Left colon (tissue), 2 donors: ENCODE measurements around the gene SORCS1. TPM values are rescaled to one million over a fixed set of nuclear protein-coding genes. Genes with fewer than 3 reads are reported as not detected.

Experiments used
- ATAC-seq: fragments of 200-7000 bp; cut with Tn5 transposase; one replicate; pipeline ENCODE4 v1.9.1; 2020; ENCODE audit warnings: mild to moderate bottlenecking, moderate library complexity
- DNase-seq, 2 donors: peaks; one replicate each; pipeline ENCODE4 v3.0.0-alpha.2; 2020
- intact Hi-C, 2 donors: fragments of 100-400 bp; cut with DNase I in 1 of 2; cut with micrococcal nuclease in 1 of 2; formaldehyde crosslinking; loops; one replicate each; pipeline versions ENCODE4 v1.11.2 to v1.14.0; 2022; cut with DNase I, micrococcal nuclease
- total RNA-seq, 2 donors: library from RNA; stranded (reverse); fragmentation: NEBNext Ultra II Directional; extraction: Animal tissue kit (Norgen Biotek cat#: 25700); gene quantifications; one replicate each; pipeline ENCODE4 v1.2.1, GENCODE V29; 2021
- donor health status: DM: no; HTN: no; CAD: no.
- donor health status: DM: yes; HTN: yes; CAD: no.

The SORCS1 gene
- total RNA-seq, 2 donors from 2014 or later: 1.1 to 2.7 TPM

DNA sequence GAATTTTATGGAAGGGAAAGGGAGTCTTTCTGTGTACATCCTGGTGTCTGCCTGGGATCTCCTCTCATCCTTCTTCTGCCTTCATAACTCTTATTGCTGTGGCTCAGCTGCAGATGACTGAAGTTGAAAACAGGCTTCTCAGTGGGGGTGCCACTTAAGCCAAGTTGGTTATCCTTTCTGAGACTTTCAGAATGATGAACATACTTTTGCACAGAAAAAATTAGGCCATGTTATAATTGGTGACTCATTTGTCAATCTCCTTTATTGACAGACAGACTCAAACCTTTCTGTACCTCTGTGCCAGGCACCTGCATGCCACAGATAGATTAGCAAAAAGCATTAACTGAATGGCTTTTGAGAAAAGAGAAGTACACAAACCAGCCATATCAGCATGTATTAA lies 430.3 kb downstream of the SORCS1 start:
- intact Hi-C loops: no loop called here
- DNase-seq (no peak), ATAC-seq (no peak)

DNA sequence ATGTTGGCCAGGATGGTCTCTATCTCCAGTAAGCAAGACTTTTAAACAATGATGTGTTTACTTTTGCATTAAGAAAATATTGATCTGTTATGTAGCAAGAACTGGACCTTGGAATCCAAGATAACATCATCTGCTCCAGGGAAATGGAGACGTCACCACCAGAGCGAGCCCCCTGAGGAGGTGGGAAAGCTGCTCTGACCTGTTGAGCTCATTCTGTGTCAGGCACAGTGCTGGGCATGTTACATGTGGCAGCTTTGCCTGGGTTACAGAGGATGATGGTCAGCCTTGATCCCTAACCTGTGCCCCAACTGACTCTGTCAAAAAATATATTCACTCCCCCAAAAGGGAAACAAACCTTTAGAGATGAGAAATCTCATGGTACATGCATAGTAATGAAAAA lies 436.3 kb downstream of the SORCS1 start:
- ATAC-seq (no peak), DNase-seq (no peak)
- intact Hi-C loops: no loop called here

DNA sequence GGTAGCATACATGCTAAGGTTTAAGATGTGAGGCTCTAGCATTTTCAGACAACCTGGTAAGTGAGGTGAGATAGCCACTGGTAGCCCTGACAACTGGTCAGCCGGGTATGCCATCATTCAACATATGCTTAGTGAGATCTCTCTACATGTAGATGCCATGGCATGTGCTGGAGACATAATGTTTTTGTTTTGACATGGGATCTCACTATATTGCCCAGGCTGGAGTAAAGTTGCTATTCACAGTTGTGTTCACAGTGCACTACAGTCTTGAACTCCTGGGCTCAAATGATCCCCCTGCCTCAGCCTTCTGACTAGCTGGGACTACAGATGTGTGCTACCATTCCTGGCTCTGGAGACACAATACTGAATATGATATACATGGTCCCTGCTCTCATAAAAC lies 437.3 kb downstream of the SORCS1 start:
- intact Hi-C loops: no loop called here
- no peak for DNase-seq
- ATAC-seq: no peak

DNA sequence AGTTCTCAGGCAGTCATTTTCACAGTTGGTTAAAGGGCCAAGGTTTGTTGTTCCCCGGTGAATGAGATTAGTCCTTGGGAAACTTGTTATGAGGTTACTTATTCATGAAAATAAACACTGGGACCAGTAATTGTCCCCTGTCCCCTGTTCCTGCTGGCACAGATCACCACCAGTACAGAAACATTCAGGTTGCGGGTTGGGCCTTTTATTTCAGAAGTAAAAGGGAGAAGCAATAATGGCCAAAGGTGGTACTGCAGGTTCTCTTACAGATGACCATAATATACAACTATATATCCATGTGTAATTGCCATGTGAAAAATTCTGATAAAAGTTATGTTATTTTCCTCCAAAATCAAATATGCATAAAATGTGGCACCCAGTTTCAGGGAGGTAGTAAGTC lies 442.0 kb downstream of the SORCS1 start:
- DNase-seq (peak in 1 of 2 donors; percentile 9), ATAC-seq (peak; percentile 94)
- intact Hi-C loops: no loop called here

DNA sequence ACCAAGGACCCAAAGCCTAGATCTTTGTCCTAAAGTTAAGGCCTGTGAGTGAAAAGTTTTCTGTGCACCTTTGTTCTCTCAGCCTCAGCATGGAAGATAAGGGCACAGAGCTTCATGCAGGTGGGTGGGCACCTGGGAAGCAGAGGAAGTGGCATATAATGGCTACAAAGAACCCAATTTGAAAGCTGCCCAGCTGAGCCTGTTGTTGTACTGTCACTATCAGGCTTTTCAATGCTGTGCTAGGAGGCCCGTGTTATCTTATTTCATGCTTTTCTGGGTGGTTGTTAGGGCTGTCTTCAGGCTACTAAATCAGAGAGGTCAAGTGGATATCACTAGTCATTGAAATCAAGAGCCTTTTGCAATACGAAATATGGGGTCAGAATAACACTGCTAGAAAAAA lies 443.8 kb downstream of the SORCS1 start:
- intact Hi-C loops: no loop called here
- DNase-seq (no peak), ATAC-seq (no peak)

DNA sequence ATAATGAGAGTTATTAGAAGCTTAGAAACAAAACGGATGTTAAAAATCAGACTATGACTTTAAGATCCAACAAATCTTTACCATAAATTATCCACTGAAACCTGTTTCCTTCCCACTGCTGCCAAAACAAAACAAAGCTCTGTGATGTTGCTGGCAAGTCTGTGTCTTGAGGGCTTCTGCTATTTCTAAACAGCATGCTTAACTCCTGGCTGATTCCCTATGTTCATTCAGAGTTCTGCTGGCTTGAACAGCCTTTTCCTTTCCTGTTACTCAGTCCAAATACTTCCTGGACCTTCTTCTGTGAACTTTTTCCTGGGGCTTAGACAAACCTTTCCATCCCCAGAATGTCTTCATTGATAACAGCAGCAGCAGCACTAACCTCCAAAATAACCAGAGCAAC lies 448.1 kb downstream of the SORCS1 start:
- no peak for DNase-seq
- intact Hi-C loops: no loop called here
- ATAC-seq: no peak

DNA sequence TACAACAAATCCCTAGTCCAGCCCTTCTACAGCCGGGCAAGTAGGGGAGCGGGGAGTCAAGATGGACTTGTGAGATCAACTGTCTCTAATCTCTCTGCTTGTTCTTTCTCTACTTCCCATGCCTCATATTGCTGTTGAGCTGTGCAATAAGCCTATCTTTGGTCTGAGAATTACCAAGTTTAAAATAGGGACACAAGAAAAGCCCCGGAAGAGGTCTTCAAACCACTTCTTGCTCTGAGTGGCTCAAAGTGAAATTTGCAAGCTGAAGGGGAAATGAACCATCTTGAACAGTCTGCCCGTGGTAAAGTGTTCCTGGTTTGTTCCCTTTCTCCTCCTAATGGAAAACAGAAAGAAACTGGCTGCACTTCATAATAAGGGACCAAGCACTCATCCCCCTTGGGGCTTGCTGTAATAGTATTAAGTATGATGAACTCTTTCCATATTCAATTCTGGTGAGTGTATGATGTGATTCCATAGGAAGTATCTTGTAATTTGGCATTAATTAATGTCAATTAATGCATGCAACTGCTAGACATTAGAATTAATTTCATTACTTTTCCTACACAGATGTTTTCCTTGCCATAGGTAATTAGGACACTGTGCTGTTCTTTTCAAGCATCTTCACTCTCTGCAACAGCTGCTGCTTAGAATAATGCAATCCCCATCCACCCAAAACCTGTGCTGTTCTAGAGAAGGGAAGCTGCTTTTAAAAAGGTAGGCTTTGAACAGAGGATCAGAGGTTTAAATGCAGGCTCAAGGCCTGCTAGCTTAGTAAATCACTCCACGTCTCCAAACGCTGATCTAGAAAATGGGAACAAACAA lies 449.6 kb downstream of the SORCS1 start:
- DNase-seq (no peak), ATAC-seq (no peak)
- intact Hi-C loops: no loop called here

DNA sequence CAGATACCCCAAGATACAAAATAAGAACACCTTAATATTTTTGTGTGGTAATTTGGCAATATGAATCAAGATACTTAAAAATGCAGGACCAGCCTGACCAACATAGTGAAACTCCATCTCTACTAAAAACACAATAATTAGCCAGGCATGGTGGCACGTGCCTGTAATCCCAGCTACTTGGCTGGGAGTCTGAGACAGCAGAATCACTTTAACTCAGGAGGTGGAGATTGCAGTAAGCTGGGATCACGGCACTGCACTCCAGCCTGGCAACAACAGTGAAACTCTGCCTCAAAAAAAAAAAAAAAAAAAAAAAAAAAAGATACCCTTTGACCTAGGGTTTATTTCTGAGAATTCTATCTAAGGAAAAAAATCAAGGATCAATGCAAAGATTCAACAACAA lies 450.7 kb downstream of the SORCS1 start:
- no peak for ATAC-seq
- intact Hi-C loops: no loop called here
- no peak for DNase-seq

DNA sequence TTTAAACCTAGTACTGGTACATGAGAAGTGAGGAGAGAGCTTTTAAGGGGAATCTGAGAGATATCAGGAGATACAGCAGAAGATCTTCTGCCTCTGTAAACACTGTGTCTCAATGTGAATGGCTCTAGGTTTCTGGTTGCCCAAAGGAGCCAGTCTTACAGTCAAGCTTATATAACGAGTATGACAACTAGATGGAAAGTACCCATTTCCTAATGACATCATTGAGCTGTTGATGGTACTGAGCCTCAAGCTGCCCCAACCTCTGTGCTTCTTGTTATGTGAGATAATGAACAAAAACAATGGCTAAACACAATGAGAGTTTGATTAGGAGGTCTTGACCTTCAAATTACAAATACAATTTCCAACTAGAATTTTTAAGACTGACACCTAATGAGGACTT lies 451.5 kb downstream of the SORCS1 start:
- DNase-seq (no peak), ATAC-seq (no peak)
- intact Hi-C loops: no loop called here

DNA sequence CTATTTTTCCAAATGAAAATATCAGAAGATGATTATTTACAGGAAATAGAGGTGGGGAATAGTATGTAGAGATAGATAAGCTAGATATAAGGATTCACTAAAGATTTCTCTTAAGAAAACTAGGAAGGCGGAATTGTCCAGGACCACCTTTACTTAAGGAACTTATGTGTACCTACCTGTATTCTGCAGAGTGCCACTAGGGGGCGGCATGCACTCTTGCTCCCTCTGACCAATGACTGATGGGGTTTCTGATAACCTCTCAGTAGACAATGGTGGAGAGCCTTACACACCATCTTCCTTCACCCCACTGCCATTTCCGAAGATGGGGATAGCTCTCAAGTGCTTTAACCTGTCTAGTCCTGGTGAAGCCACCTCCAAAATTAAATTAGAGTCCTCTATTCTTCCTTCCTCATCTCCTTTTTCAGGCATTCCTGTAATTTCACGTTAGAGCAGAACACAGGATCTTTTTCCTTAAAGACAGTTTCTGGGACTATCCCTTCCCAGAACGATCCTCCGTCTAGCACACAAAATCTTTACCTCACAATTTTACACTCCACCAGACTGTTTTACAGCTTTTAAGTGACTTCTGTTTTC lies 453.1 kb downstream of the SORCS1 start:
- intact Hi-C loops: no loop called here
- DNase-seq: peak; percentile 29 to 72
- ATAC-seq: peak; percentile 57

DNA sequence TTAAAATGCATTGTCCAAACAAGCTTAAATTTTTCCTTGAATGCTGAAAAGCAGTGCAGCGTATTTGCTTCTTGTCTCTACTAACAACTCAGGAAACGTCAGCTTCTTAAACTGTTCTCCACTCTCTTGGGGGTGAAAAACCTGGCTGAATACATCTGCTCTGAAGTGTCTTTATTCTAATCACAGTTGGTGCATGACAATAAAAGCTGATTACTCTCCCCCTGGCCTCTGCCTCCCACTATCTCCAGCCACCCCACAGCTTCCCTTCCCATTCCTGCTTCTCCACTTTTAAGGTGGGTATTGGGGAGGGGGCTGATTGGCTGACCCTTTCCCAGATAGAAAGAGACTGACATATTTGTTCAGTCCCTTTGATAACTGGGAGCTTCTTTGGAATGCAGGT lies 456.0 kb downstream of the SORCS1 start:
- intact Hi-C loops: no loop called here
- DNase-seq (no peak), ATAC-seq (no peak)

DNA sequence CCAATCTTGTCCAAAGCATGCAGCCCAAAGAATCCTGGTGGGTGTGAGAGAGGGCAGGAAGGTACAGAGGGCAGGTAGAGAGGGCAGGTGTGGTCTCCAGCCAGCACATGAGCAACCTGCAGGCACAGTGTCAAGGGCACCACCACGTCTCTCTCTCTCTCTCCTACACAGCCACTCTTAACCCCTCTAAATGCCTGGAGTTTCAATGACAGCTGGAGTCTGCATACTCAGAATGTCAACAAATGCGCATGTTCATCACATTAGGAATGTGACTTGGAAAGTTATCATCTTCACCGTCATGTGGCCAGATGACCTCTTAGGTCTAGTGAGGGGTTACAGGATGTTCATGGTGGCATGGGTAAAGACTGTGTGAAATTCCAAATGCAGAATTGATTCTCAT lies 456.8 kb downstream of the SORCS1 start:
- intact Hi-C loops: no loop called here

DNA sequence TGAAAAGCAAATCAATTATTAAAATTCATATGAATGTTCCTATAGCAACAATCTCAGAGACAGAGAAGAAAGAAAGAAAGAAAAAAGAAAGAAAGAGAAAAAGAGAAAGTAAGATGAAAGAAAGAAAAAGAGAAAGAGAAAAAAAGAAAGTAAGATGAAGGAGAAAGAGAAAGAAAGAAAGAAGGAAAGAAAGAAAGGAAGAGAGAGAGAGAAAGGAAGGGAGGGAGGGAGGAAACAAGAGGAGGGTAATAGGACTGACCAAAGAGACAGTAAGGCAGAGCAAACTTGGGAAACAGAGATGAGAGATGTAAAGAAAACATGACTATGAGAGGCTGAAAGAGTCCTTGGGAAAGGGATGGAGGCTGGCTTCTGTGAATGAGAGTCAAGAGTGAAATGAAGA lies 458.4 kb downstream of the SORCS1 start:
- ATAC-seq (no peak), DNase-seq (no peak)
- intact Hi-C loops: no loop called here

More for the DNA sequence above, 456.8 kb downstream of the SORCS1 start:
- ATAC-seq (no peak), DNase-seq (no peak)

DNA sequence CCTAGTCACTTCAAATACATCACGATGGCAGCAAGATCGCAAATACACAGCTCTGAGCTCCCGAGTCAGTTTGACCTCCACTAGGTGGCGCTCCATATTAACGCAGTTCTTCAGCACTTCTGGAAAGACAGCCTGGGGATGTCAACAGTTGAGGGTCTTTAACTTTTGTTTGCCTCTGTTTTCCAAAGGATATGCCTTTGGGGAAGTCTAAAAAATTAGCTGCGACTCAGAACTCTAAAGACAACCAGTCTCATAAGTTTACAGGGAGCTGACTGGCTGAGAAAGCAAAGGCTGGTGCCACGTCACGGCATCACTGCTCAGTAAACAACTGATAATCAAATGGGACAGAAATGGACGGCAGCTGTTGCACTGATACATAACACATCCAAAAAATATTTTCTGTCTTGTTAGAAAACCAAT lies 458.8 kb downstream of the SORCS1 start:
- intact Hi-C loops: no loop called here
- peak; percentile 45 for ATAC-seq

DNA sequence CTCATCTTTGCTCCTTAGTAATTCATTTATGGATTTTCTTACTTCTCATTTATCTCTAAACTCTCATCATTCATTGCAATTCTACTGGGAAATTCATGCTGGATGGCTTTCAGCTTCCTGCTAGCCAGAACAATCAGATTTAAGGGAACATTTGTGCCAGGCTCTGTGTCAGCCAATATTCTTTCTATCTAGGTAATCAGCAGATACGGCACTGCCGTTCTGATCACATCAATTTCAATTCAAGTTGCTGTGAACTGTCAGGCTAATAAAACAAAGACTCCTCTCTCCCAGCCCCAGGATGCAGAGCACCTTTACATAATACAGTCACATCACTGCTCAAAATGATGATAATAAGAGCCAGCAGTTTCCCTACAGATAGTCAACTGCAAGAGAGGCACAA lies 468.3 kb downstream of the SORCS1 start:
- intact Hi-C loops: no loop called here
- DNase-seq (no peak), ATAC-seq (no peak)

More for the DNA sequence above, 458.8 kb downstream of the SORCS1 start:
- peak; percentile 33 to 59 for DNase-seq

DNA sequence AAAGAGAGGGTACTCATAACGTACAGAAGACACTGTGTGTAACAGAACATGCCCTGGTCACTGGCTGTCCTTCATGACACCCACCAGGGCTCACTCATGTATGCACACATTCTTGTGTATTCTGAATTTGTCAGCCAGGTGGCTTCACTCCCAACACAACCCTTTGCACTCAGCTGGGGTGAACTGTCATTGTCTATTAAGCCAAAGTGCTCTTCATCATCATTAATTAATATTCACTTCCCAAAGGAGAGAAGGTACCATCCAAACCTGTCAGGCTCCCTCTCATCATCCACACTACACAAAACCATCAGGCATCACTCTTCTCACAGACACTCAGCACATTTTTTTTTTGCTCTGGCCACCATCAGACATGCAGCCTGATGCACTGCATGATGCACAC lies 469.8 kb downstream of the SORCS1 start:
- ATAC-seq: no peak
- intact Hi-C loops: no loop called here
- no peak for DNase-seq

DNA sequence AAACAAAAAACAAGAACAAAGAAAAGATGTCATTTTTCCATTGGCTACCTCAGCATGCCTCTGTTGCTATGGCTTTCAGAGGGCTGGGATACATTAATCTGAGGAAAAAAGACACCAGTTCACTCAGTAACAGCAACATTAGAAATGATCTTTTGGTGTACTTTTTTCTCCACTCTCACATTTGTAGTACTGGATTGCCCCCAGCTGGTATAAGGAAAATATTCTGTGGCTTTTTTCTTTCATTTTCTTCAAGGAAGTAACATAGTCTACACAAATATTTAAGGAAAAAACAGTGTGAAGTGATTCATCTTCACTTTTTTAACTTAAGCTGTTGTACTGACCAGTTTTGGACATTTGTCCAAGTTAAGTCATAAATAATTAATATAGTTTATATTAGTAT lies 482.3 kb downstream of the SORCS1 start:
- ATAC-seq (no peak), DNase-seq (no peak)
- intact Hi-C loops: no loop called here

DNA sequence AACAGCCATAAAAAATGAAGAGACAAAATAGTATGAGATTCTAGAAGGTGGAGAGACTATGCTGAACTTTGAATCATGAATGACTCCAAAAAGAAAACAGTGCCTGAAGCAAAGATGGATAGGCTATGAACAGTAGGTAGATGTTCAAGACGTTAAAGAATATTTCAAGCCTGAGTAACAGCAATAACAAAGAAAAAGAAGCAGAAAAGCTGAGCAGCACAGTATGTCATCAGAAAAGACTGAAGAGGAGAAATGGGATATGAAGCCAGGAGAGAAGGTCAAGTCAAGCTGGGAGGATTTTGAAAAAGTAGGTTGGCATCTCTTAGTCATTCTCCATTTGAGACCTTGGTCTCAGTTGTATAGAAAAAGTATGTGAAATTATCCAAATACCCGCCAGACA lies 484.4 kb downstream of the SORCS1 start:
- intact Hi-C loops: no loop called here

DNA sequence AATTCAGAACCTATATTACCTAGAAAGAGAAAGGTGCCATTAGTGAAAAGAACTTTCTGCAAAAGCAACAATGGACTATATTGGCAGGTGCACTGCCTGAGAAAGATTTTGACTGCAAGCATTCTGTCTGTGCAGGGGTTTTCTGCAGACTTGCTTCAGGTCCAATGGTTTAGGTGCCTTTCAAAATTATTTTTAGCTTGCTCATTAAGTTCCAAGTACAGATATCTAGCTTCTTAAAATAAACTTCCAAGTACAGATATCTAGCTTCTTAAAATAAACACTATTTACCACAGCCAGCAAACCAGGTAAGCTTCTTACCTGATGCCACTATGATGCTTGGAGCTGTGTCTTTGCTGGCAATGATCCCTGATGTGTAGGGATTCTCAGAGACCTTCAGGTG lies 485.2 kb downstream of the SORCS1 start:
- no peak for ATAC-seq
- intact Hi-C loops: no loop called here
- no peak for DNase-seq

More for the DNA sequence above, 484.4 kb downstream of the SORCS1 start:
- no peak for DNase-seq
- no peak for ATAC-seq

DNA sequence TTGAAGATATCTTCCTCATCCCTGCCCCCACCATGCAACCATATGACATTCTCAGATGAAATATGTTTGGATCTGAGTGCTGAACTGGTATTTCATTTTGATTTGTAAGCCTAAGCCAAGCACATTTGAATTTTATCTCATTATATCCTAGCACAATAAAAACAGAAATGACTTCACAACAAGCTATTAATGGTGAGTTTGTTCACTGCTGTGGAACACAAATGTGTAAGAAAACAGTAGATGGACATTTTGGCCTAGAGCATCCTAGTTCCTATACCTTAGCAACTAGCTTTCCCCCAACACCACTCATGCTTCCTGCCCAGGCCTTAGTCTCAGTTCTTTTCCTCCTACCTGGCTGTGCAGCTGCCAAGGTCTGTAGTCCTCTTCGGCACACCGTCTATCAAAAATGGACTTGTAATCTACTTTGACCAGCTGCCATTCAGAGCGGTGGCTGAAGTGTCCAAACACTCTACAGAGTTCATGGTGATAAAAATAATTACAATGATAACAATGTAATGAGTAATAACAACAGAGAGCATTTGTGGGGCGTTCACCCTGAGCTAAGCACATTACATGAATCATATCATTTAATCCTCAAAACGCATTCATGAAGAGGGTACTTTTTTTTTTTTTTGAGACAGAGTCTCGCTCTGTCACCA lies 491.9 kb downstream of the SORCS1 start:
- ATAC-seq (no peak), DNase-seq (no peak)
- intact Hi-C loops: no loop called here
